GM21619 (cell line): ENCODE data around the gene ALG12.

Source experiments
- ATAC-seq: cut with Tn5 transposase; IDR thresholded peaks from one replicate; pipeline ENCODE4 v1.9.1; 2021; ENCODE audit not compliant: unreplicated experiment

ALG12 gene

DNA sequence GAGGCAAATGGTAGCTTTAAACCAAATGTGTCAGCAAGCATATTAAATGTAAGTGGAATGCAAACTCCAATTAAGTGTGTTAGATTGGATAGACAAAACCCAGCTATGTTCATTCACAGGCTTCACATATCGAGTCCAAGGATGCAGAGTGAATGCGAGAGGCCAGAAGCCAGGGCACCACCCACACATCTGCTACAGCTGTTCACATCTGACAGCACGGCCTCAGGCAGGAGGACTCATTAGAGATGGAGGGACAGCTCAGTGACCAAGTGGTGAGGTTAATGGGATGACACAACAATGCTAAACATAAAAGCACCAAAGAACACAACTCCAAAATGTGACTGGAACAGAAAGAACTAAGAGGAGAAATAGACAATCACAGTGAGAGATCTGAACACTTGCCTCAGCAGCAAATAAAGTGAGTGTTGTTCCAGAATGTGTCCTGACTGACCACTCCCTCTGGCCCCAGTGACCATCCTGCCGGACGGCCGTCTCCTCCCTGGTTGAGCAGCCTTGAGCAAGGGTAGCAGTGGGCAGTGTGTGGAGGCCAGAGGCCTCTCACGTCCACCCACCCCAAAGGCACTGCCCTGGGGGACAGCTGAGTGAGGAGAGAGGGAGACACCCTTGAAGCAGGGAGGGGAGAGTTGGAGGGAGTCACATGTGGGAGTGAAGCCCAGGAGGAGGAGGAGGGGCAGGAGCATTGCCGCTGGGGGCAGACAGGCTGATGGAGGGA, 23.8 kb downstream of the ALG12 start:
- no peak for ATAC-seq

DNA sequence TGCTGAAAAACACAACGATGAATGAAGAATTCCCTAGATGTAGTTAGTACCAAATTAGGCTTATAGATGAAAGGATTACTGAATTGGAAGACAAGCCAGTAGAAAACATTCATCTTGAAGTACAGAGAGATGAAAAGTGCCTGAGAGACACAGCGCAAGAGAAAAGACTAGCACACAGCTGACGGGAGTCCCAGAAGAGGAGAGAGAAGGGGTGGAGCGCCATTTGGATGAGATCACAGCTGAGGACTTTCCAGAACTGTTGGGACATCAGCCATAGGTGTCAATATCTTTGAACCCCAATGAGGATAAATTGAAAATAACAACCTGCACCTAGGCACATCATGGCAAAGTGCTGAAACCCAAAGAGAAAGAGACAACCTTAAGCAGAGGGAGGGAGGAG, 25.2 kb downstream of the ALG12 start:
- ATAC-seq, result no peak

- no peak for ATAC-seq
Measured at GRCh38 chr22:49892226-49892899, 25.9 kb downstream of the ALG12 start.

- ATAC-seq, result no peak
Measured at GRCh38 chr22:49889071-49889470, 29.2 kb downstream of the ALG12 start.

GRCh38 chr22:49887702-49888101, 30.5 kb downstream of the ALG12 start:
- ATAC-seq, result no peak

GRCh38 chr22:49887064-49887451, 31.2 kb downstream of the ALG12 start:
- no peak for ATAC-seq

- ATAC-seq, result no peak
Measured at GRCh38 chr22:49886346-49887063, 31.7 kb downstream of the ALG12 start.

- ATAC-seq, result no peak
Measured at GRCh38 chr22:49885881-49886280, 32.4 kb downstream of the ALG12 start.

- ATAC-seq, result no peak
Measured at GRCh38 chr22:49885281-49885680, 33.0 kb downstream of the ALG12 start.

- ATAC-seq, result no peak
Measured at GRCh38 chr22:49884503-49885260, 33.6 kb downstream of the ALG12 start.

DNA sequence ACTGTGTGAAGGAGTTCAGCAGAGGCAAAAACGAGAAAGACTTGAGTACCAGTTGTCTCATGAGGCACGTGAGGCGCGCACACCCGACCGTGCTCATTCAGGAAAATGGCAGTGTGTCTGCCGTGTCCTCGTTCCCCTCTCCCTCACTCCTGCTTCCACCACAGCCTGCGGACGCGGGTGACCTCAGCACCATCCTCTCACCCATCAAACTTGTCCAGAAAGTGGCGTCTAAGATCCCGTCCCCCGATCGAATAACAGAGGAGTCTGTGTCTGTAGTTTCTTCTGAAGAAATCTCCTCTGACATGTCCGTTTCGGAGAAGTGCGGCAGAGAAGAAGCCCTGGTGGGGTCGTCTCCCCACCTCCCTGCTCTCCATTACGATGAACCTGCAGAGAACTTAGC, 34.2 kb downstream of the ALG12 start:
- ATAC-seq, result no peak

DNA sequence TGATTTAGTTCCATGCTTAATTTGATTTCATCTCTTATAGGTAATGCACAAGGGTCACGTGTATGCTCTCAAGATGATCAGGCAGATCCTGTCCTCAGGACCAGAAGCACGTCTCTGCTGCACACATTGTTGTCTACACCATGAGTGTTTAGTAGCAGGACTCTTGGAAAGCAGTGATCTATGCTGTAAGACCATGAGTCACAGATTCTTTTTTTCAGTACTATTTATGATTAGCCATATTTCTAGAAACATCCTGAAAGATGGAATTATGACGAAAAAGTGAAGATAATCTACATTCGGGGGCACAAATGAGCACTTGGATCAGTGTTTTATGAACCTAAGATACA, 35.0 kb downstream of the ALG12 start:
- ATAC-seq, result no peak

GRCh38 chr22:49882519-49883293, 35.5 kb downstream of the ALG12 start:
- ATAC-seq, result no peak

DNA sequence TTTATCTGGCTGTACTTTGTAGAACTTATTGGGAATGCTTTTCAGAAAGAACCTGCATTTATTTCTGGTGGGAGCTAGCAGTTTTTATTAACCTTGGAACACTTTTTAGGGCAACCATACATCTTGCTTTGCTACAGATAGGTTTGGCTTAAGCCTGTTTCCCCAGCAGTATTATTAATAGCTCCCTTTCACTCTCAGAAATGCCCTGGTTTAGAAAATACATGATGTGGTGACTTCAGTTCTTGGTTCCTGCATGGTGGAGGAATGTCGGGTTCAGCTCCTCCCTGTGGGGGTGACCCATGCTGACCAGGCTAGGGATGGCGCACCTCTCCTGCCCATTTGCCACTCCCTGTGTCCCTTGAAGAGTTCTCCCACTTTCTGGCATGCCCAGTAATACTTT, 36.4 kb downstream of the ALG12 start:
- no peak for ATAC-seq

GRCh38 chr22:49880281-49880680, 38.0 kb downstream of the ALG12 start:
- no peak for ATAC-seq

DNA sequence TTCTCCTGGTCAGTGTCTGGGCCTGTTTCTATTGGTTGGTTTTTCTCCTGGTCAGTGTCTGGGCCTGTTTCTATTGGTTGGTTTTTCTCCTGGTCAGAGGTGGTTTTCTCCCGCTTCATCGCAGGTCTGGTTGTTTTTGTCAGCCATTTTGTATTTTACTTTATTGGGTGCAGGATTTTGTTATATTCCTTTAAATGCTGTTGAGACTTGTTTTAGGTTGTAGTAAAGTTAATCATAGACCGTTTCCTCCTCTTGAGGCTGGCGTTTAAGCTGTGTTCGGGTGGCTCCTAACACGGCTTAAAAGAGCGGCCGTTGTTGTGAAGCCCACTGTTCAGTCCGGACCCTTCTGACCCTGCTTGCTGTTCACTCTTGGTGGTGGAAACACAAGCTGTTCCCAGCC, 38.4 kb downstream of the ALG12 start:
- ATAC-seq, result no peak

DNA sequence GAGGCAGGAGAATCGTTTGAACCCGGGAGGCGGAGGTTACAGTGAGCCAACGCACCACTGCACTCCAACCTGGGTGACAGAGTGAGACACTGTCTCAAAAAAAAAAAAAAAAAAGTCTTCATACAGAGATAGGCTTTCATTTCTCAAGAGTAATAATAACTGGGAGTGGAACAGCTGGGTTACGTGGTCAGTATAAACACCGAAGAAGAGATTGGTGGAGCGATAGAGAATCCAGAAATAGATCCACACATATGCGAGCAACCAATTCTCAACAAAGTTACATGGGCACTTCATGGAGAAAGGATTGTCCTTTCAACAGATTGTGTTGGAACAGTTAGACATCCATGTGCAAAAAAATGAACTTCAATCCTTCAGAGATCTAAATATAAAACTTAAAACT, 40.0 kb downstream of the ALG12 start:
- no peak for ATAC-seq

DNA sequence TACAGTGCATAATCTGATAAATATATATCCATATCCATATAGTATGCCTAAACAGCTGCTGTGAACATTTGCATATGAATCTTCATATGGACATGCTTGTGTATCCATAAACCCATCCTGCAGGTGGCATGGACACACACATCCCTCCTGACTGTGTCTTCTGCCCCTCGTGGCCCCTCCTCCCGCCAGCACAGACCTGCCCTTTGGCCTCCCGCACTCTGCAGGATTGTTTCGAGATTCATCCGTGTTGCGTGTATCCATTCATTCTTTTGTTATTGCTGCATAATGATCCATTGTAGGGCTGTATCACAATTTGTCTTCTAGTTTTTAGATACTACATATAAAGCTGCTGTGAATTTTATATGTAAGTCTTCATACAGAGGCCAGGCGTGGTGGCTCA, 40.6 kb downstream of the ALG12 start:
- no peak for ATAC-seq

DNA sequence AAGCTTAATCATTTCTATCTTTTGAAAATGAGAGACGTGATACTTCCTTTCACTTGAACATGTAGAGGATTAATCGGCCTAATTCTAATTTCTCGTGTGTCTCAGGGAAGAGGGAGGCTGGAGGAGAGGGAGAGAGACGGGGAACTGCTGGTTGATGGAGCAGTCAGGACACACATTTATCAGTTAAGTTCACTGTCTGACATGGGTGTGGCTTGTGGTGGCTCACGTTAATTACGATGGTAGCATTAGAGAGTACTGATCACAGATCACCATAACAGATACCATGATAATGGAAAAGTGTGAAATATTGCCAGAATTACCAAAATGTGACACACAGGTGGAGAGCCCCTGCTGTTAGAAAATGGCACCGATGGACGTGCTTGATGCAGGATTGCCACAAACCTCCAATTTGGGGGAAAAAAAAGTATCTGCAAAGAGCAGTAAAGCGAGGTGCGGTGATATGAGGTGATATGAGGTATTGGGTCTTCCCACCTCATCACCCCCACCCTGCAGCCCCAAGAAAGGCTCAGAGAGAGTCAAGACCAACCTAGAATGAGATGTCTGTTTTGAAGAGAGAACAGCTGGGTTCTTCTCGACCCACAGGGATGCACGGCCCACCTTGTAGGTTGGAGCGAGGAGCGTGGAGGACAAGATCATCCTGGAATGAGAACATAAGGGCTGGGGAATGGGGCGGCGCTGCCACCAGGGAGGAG, 44.9 kb downstream of the ALG12 start:
- ATAC-seq, result no peak

GRCh38 chr22:49872347-49872746, 45.9 kb downstream of the ALG12 start:
- ATAC-seq, result no peak
